Measurements from ENCODE around the gene CHADL.

GRCh38 chr22:41229730-41230400 is 10.9 kb downstream of the CHADL start:
- TF ChIP-seq CTCF (conservative IDR thresholded peaks at IDR 0.05; ENCODE audit: low read depth, low read length) (no peak), POLR2A (IDR thresholded peaks at IDR 0.05; ENCODE audit: low read depth, low read length) (no peak), SMC3 (IDR thresholded peaks at IDR 0.05; ENCODE audit: low read depth, low read length) (no peak), CEBPB (IDR thresholded peaks at IDR 0.05; ENCODE audit: low read depth, low read length) (no peak), RAD21 (IDR thresholded peaks at IDR 0.05; ENCODE audit: low read length) (no peak), CHD1 (IDR thresholded peaks at IDR 0.05; ENCODE audit: low read depth, low read length) (no peak), FOS (IDR thresholded peaks at IDR 0.05; ENCODE audit: low read depth, low read length) (no peak), USF2 (IDR thresholded peaks at IDR 0.05; ENCODE audit: low read depth, low read length) (no peak), RFX5 (IDR thresholded peaks at IDR 0.05; ENCODE audit: low read depth, low read length) (no peak), MAFK (IDR thresholded peaks at IDR 0.05; ENCODE audit: low read depth, low read length) (no peak), ELK1 (IDR thresholded peaks at IDR 0.05; ENCODE audit: borderline replicate concordance, low read depth, low read length) (no peak), MXI1 (IDR thresholded peaks at IDR 0.05; ENCODE audit: borderline replicate concordance, low read depth, low read length) (no peak), RCOR1 (IDR thresholded peaks at IDR 0.05; ENCODE audit: insufficient replicate concordance, low read length) (no peak)

Data from IMR-90 (cell line).